Endothelial cell of umbilical vein (primary cell): ENCODE measurements around the gene TM9SF3. TPM values are rescaled to one million over a fixed set of nuclear protein-coding genes. Genes with fewer than 3 reads are reported as not detected.

Source experiments
- BruUV-seq: library from RNA; stranded (reverse); fragments of 400-500 nt; replicated peaks from 2 replicates; lab custom pipeline; 2021; lab: Mats Ljungman, UMichigan
- CTCF ChIA-PET: fragments of 300-600, 350-600 bp; sonication (Branson Sonifier 250); formaldehyde crosslinking; loops from one replicate; lab custom pipeline; 2021; ENCODE audit warnings: antibody characterized with exemption, inconsistent platforms; lab: Charles Lee
- POLR2A ChIA-PET: fragments of 300-600, 350-600 bp; sonication (Branson Sonifier 250); formaldehyde crosslinking; loops from one replicate; lab custom pipeline; 2021; ENCODE audit warnings: antibody characterized with exemption, inconsistent platforms; lab: Charles Lee
- DNase-seq: peaks from one replicate; pipeline ENCODE4 v3.0.0-alpha.2; 2011; ENCODE audit warnings: low read depth, low spot score
- FAIRE-seq: peaks from 2 replicates; lab custom pipeline; 2011; peaks lifted over from hg19 to GRCh38; lab: Jason Lieb, UNC
- H2AFZ ChIP-seq: 2 replicates; pipeline ENCODE4 v1.6.0; 2012; ENCODE audit warnings: low read depth, low read length, control low read depth, inconsistent platforms
- H3K27ac ChIP-seq: 2 replicates; pipeline ENCODE4 v1.5.1; 2011; ENCODE audit warnings: low read depth, mild to moderate bottlenecking, control low read depth, low read length, moderate library complexity; ENCODE audit not compliant: insufficient read depth
- H3K27me3 ChIP-seq, 2 experiments: 2 replicates each; pipeline versions ENCODE4 v1.6.0 to v1.6.1; 2011; ENCODE audit warnings: low read length in 2 of 2, mixed read lengths in 1 of 2; ENCODE audit not compliant: control insufficient read depth in 2 of 2, insufficient read depth in 2 of 2
- H3K36me3 ChIP-seq, 2 experiments: 2 replicates in 1 of 2; 3 replicates in 1 of 2; pipeline ENCODE4 v1.5.1; 2011; ENCODE audit warnings: low read length in 2 of 2, mild to moderate bottlenecking in 1 of 2, moderate library complexity in 1 of 2; ENCODE audit not compliant: control insufficient read depth in 2 of 2, insufficient read depth in 2 of 2; ENCODE audit errors: extremely low read depth in 1 of 2
- H3K4me1 ChIP-seq: 3 replicates; pipeline ENCODE4 v1.5.1; 2011; ENCODE audit warnings: mild to moderate bottlenecking, low read length; ENCODE audit not compliant: control insufficient read depth, insufficient read depth; ENCODE audit errors: extremely low read depth
- H3K4me2 ChIP-seq: 2 replicates; pipeline ENCODE4 v1.6.1; 2011; ENCODE audit warnings: low read length, control low read depth, mixed read lengths; ENCODE audit not compliant: insufficient read depth
- H3K4me3 ChIP-seq, 3 experiments: fragments of 200-600 bp in 1 of 3; sonication (generic), shearing (Covaris generic) in 1 of 3; replicated peaks in 1 of 3; 2 replicates each; pipeline ENCODE4 v1.5.1; 2011 to 2016; ENCODE audit warnings: control low read depth in 3 of 3, low read length in 3 of 3, mild to moderate bottlenecking in 2 of 3, inconsistent platforms in 1 of 3, low read depth in 1 of 3, moderate library complexity in 1 of 3; ENCODE audit not compliant: insufficient read depth in 1 of 3
- H3K79me2 ChIP-seq: 2 replicates; pipeline ENCODE4 v1.6.0; 2012; ENCODE audit warnings: low read length, inconsistent platforms; ENCODE audit not compliant: control insufficient read depth, insufficient read depth
- H3K9ac ChIP-seq: replicated peaks from 2 replicates; pipeline ENCODE3; 2011; ENCODE audit warnings: low read length, control low read depth; ENCODE audit not compliant: insufficient read depth; ENCODE audit errors: extremely low read depth
- H3K9me1 ChIP-seq: replicated peaks from 3 replicates; pipeline ENCODE4 v1.6.0; 2011; ENCODE audit warnings: mild to moderate bottlenecking, low read length; ENCODE audit not compliant: control insufficient read depth, insufficient read depth; ENCODE audit errors: extremely low read depth
- H3K9me3 ChIP-seq: replicated peaks from 2 replicates; pipeline ENCODE4 v1.5.1; 2012; ENCODE audit warnings: low read length, inconsistent platforms; ENCODE audit not compliant: control insufficient read depth, insufficient read depth
- H4K20me1 ChIP-seq: replicated peaks from 2 replicates; pipeline ENCODE3; 2011; ENCODE audit warnings: mild to moderate bottlenecking, low read length; ENCODE audit not compliant: control insufficient read depth, insufficient read depth; ENCODE audit errors: extremely low read depth
- CTCF ChIP-seq, 2 donors: IDR thresholded peaks; 1 replicate in 1 of 2; 2 replicates in 1 of 2; pipeline ENCODE4 v1.5.1; 2011; ENCODE audit warnings: low read length in 2 of 2, mild to moderate bottlenecking in 2 of 2, moderate library complexity in 2 of 2, control low read depth in 1 of 2, inconsistent platforms in 1 of 2, low read depth in 1 of 2; ENCODE audit not compliant: insufficient read depth in 1 of 2; ENCODE audit errors: extremely low read depth in 1 of 2
- EZH2 ChIP-seq: IDR thresholded peaks from 2 replicates; pipeline ENCODE4 v1.6.1; 2012; ENCODE audit warnings: borderline replicate concordance, low read depth, mild to moderate bottlenecking, moderate library complexity, low read length, inconsistent platforms; ENCODE audit not compliant: severe bottlenecking
- FOS ChIP-seq: IDR thresholded peaks from 2 replicates; pipeline ENCODE4 v1.6.1; 2011; ENCODE audit warnings: mild to moderate bottlenecking, low read length, moderate library complexity, borderline replicate concordance; ENCODE audit not compliant: insufficient read depth
- GATA2 ChIP-seq: IDR thresholded peaks from 2 replicates; pipeline ENCODE4 v1.7.0; 2011; ENCODE audit warnings: low read depth, mild to moderate bottlenecking, moderate library complexity, mixed read lengths, low read length; ENCODE audit not compliant: insufficient read length, insufficient read depth
- JUN ChIP-seq: IDR thresholded peaks from 2 replicates; pipeline ENCODE4 v1.6.1; 2011; ENCODE audit warnings: borderline replicate concordance, low read depth; ENCODE audit not compliant: insufficient read length, insufficient read depth
- MAX ChIP-seq: IDR thresholded peaks from 2 replicates; pipeline ENCODE4 v1.6.1; 2011; ENCODE audit not compliant: insufficient read depth, insufficient read length
- MYC ChIP-seq: IDR thresholded peaks from one replicate; pipeline ENCODE4 v1.6.1; 2011; ENCODE audit warnings: mild to moderate bottlenecking, low read depth, low read length
- POLR2A ChIP-seq: IDR thresholded peaks from 2 replicates; pipeline ENCODE4 v1.6.1; 2012; ENCODE audit warnings: low read depth, mild to moderate bottlenecking, control low read depth, low read length
- POLR2AphosphoS5 ChIP-seq: IDR thresholded peaks from 2 replicates; pipeline ENCODE4 v1.6.1; 2012; ENCODE audit warnings: low read depth, mild to moderate bottlenecking, control low read depth, low read length, moderate library complexity; ENCODE audit not compliant: insufficient read depth
- dilution Hi-C: fragments of 300-500 bp; cut with MboI; formaldehyde crosslinking; loops from one replicate; pipeline ENCODE4 v1.15.0; 2019; ENCODE audit warnings: low sequenced_read_pairs; ENCODE audit not compliant: extremely low pct_ligation_motif_present
- intact Hi-C: fragments of 100-400 bp; cut with micrococcal nuclease; formaldehyde crosslinking; loops from one replicate; pipeline ENCODE4 v1.10.0; 2022
- polyA plus RNA-seq, 4 experiments: library from polyadenylated mRNA; depleted of rRNA in 3 of 4; stranded (reverse) in 3 of 4; unstranded in 1 of 4; fragments of >200 nt; gene quantifications; 2 replicates each; pipeline versions ENCODE4 v1.2.1 to v1.2.3, GENCODE V29; 2011 to 2012; ENCODE audit warnings: missing spikeins in 1 of 4
- total RNA-seq: library from RNA; stranded (reverse); gene quantifications from 2 replicates; pipeline ENCODE4 v1.2.3, GENCODE V29; 2021

Gene TM9SF3
- total and polyA plus RNA-seq, 2 donors (not counting 3 experiments of a cell fraction or from before 2014, with no cell fraction given), result 133 to 144 TPM

- dilution Hi-C loops (no loop called here), intact Hi-C loops (no loop called here)
- no TSS peak for BruUV-seq
- H3K9me1 ChIP-seq, result no peaks in the 10 kb centered on the region
- DNase-seq, result no peak
- no peaks in the 10 kb centered on the region for H4K20me1 ChIP-seq
- ChIA-PET CTCF (interaction anchor here (0.8 kb wide), 1 partner anchor 15 kb away, joined by 4 read pairs; no protein-coding TSS in a partner anchor), POLR2A (no interaction called here)
- no peak overlapping the region for H2AFZ ChIP-seq
- no peak for TF ChIP-seq POLR2AphosphoS5
- no peak for TF ChIP-seq GATA2
- TF ChIP-seq JUN, result no peak
- TF ChIP-seq EZH2, result no peak
- no peak for TF ChIP-seq MYC
- no peak for TF ChIP-seq POLR2A
- TF ChIP-seq CTCF (IDR thresholded peaks at IDR 0.05; ENCODE audit: extremely low read depth in 1 of 2, insufficient read depth in 1 of 2, low read depth in 1 of 2, low read length in 2 of 2), result no peak
- no peak for TF ChIP-seq MAX
- TF ChIP-seq FOS, result no peak
- peaks cover 0 to 3% of the 10 kb centered on the region in 2 experiments for H3K27me3 ChIP-seq
- no peaks in the 10 kb centered on the region for H3K9me3 ChIP-seq
- no peak overlapping the region for H3K4me2 ChIP-seq
- H3K36me3 ChIP-seq, result no peaks in the 10 kb centered on the region
- H3K9ac ChIP-seq, result no peak overlapping the region
- H3K4me3 ChIP-seq, result no peak overlapping the region
- FAIRE-seq, result no peak
- no peak overlapping the region for H3K27ac ChIP-seq
- no peaks in the 10 kb centered on the region for H3K79me2 ChIP-seq
- H3K4me1 ChIP-seq, result no peaks in the 10 kb centered on the region
These were observed 81.4 kb downstream of the TM9SF3 start for GRCh38 chr10:96505150-96506136.
